GM06990 (cell line): Measurements from ENCODE around the gene RGPD5.
"Not testable (repeated sequence)": the region's sequence is repeated elsewhere in the genome, so short reads cannot be mapped to it uniquely, and the experiment has no call there.

Experiments
- DNase-seq: peaks from one replicate; pipeline ENCODE4 v3.0.0-alpha.2; 2011; ENCODE audit not compliant: insufficient read length; ENCODE audit errors: extremely low read depth
- H3K27me3 ChIP-seq: replicated peaks from 2 replicates; pipeline ENCODE4 v1.6.0; 2011; ENCODE audit warnings: low read length; ENCODE audit not compliant: control insufficient read depth, insufficient read depth
- H3K36me3 ChIP-seq: 2 replicates; pipeline ENCODE4 v1.5.1; 2011; ENCODE audit warnings: low read length; ENCODE audit not compliant: control insufficient read depth, insufficient read depth
- H3K4me3 ChIP-seq: replicated peaks from 2 replicates; pipeline ENCODE4 v1.5.1; 2011; ENCODE audit warnings: low read depth, mild to moderate bottlenecking, control low read depth, low read length

RGPD5 gene

DNA sequence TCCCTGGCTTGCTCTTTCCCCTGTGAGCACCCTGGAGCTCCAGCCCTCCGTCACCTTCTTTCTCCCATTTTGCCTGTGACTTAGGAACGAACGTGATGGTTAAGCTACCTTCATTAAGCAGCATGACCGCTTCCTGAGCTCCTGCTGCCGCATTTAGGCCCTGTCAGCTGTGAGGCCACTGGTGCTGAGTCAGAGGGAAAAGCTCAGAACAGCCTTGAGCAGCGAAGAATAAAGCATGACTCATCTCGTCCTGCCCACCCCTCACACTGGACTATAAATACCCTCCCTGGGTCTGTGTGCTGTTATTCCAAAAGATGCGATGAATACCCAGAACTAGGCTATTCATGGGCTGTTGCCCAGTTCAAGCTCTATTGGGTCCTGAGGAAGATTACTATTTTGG is 111.7 kb downstream of the RGPD5 start:
- H3K27me3 ChIP-seq, H3K36me3 ChIP-seq, DNase-seq, H3K4me3 ChIP-seq: not testable (repeated sequence)
